Measurements from ENCODE around the gene EFNB2. TPM values are rescaled to one million over a fixed set of nuclear protein-coding genes. Genes with fewer than 3 reads are reported as not detected.

The EFNB2 gene
- total RNA-seq, 8 experiments from 2014 or later = 0.77 to 43.6 (median 21.9) TPM

- in situ Hi-C loops (cut with MboI; ENCODE audit: low pct_unique_long_range_greater_than_20kb in 2 of 9, low sequenced_read_pairs in 9 of 9, unreplicated experiment in 9 of 9) = no loop called here
- WGBS, 10 experiments = 25 to 100% (median 83%) methylated on average over 1 to 3 of the region's 3 CpGs; no CpG with 5 or more reads in 2 of the 10 experiments
- no peak overlapping the region for H3K4me3 ChIP-seq
- no peak overlapping the region for H3K27ac ChIP-seq
- peaks cover 0 to 12% of the 10 kb centered on the region in 2 donors for H3K4me1 ChIP-seq (replicated peaks in 1 of 2)
- no peak for ATAC-seq (replicated peaks in 6 of 8)
Measured at GRCh38 chr13:106462710-106463109, 72.8 kb downstream of the EFNB2 start.

GRCh38 chr13:106455777-106456176 lies 79.7 kb downstream of the EFNB2 start:
- in situ Hi-C loops (cut with MboI; ENCODE audit: low pct_unique_long_range_greater_than_20kb in 2 of 9, low sequenced_read_pairs in 9 of 9, unreplicated experiment in 9 of 9) = no loop called here
- Histone ChIP-seq H3K4me1 (replicated peaks in 1 of 2) (no peaks in the 10 kb centered on the region), H3K4me3 (no peak overlapping the region), H3K27ac (no peak overlapping the region)
- ATAC-seq (replicated peaks in 6 of 8) = peak in 1 of 8 experiments; percentile 21
- 0 to 100% (median 54%) methylated on average over 1 to 3 of the region's 3 CpGs for WGBS, 10 experiments

- in situ Hi-C loops (cut with MboI; ENCODE audit: low pct_unique_long_range_greater_than_20kb in 2 of 9, low sequenced_read_pairs in 9 of 9, unreplicated experiment in 9 of 9) = no loop called here
- 71 to 100% (median 80%) methylated on average over 1 to 4 of the region's 9 CpGs; no CpG with 5 or more reads in 2 of the 10 experiments for WGBS, 10 experiments
- Histone ChIP-seq H3K4me1 (replicated peaks in 1 of 2) (no peaks in the 10 kb centered on the region), H3K27ac (no peak overlapping the region), H3K4me3 (no peak overlapping the region)
- no peak for ATAC-seq (replicated peaks in 6 of 8)
Measured at GRCh38 chr13:106455190-106455589, 80.3 kb downstream of the EFNB2 start.

GRCh38 chr13:106453101-106453500 lies 82.4 kb downstream of the EFNB2 start:
- no peak for ATAC-seq (replicated peaks in 6 of 8)
- 40 to 100% (median 67%) methylated on average over 1 to 7 of the region's 7 CpGs; no CpG with 5 or more reads in 1 of the 10 experiments for WGBS, 10 experiments
- in situ Hi-C loops (cut with MboI; ENCODE audit: low pct_unique_long_range_greater_than_20kb in 2 of 9, low sequenced_read_pairs in 9 of 9, unreplicated experiment in 9 of 9) = no loop called here
- H3K4me1 ChIP-seq (replicated peaks in 1 of 2) = no peaks in the 10 kb centered on the region
- no peak overlapping the region for H3K4me3 ChIP-seq
- no peak overlapping the region for H3K27ac ChIP-seq

- ATAC-seq (replicated peaks in 6 of 8) = no peak
- Histone ChIP-seq H3K27ac (no peak overlapping the region), H3K4me3 (no peak overlapping the region), H3K4me1 (replicated peaks in 1 of 2) (peaks cover 2 to 4% of the 10 kb centered on the region in 2 donors)
- 49 to 100% (median 79%) methylated on average over 1 to 6 of the region's 6 CpGs for WGBS, 10 experiments
- in situ Hi-C loops (cut with MboI; ENCODE audit: low pct_unique_long_range_greater_than_20kb in 2 of 9, low sequenced_read_pairs in 9 of 9, unreplicated experiment in 9 of 9) = no loop called here
Measured at GRCh38 chr13:106450991-106451390, 84.5 kb downstream of the EFNB2 start.

- in situ Hi-C loops (cut with MboI; ENCODE audit: low pct_unique_long_range_greater_than_20kb in 2 of 9, low sequenced_read_pairs in 9 of 9, unreplicated experiment in 9 of 9) = no loop called here
- no peak for ATAC-seq (replicated peaks in 6 of 8)
- Histone ChIP-seq H3K4me1 (replicated peaks in 1 of 2) (peaks cover 12 to 14% of the 10 kb centered on the region in 2 donors), H3K4me3 (no peak overlapping the region), H3K27ac (no peak overlapping the region)
- 19 to 100% (median 95%) methylated on average over 1 to 4 of the region's 4 CpGs for WGBS, 10 experiments
Measured at GRCh38 chr13:106449096-106449495, 86.4 kb downstream of the EFNB2 start.

- peaks cover 26% of the 10 kb centered on the region in 2 donors for H3K4me1 ChIP-seq (replicated peaks in 1 of 2)
- no peak overlapping the region for H3K27ac ChIP-seq
- WGBS, 10 experiments = 35 to 79% (median 50%) methylated on average over 1 to 4 of the region's 4 CpGs; no CpG with 5 or more reads in 2 of the 10 experiments
- in situ Hi-C loops (cut with MboI; ENCODE audit: low pct_unique_long_range_greater_than_20kb in 2 of 9, low sequenced_read_pairs in 9 of 9, unreplicated experiment in 9 of 9) = no loop called here
- peak in 5 of 8 experiments; percentile 43 to 75 (median 58) for ATAC-seq (replicated peaks in 6 of 8)
- no peak overlapping the region for H3K4me3 ChIP-seq
Measured at GRCh38 chr13:106445996-106446395, 89.5 kb downstream of the EFNB2 start.

- ATAC-seq (replicated peaks in 6 of 8) = peak in 5 of 8 experiments; percentile 80 to 91 (median 84)
- in situ Hi-C loops (cut with MboI; ENCODE audit: low pct_unique_long_range_greater_than_20kb in 2 of 9, low sequenced_read_pairs in 9 of 9, unreplicated experiment in 9 of 9) = no loop called here
- 10 to 64% (median 25%) methylated on average over 2 to 11 of the region's 11 CpGs for WGBS, 10 experiments
- Histone ChIP-seq H3K4me3 (no peak overlapping the region), H3K4me1 (replicated peaks in 1 of 2) (peaks cover 28 to 30% of the 10 kb centered on the region in 2 donors), H3K27ac (no peak overlapping the region)
Measured at GRCh38 chr13:106443607-106444322, 91.7 kb downstream of the EFNB2 start.

- H3K27ac ChIP-seq = no peak overlapping the region
- peak in 2 of 8 experiments; percentile 31 to 60 for ATAC-seq (replicated peaks in 6 of 8)
- in situ Hi-C loops (cut with MboI; ENCODE audit: low pct_unique_long_range_greater_than_20kb in 2 of 9, low sequenced_read_pairs in 9 of 9, unreplicated experiment in 9 of 9) = no loop called here
- WGBS, 10 experiments = 0 to 28% (median 8%) methylated on average over 1 to 2 of the region's 2 CpGs
- H3K4me3 ChIP-seq = no peak overlapping the region
- peaks cover 25 to 26% of the 10 kb centered on the region in 2 donors for H3K4me1 ChIP-seq (replicated peaks in 1 of 2)
Measured at GRCh38 chr13:106440866-106441265, 94.6 kb downstream of the EFNB2 start.

Other genes starting within 250 kb of the EFNB2 start
- 100 to 1,000 TPM in 7 of 8 experiments, 10 to 100 TPM in 1; 83.9 to 145 (median 117) TPM for gene ARGLU1, start 32.5 kb upstream of the EFNB2 start, total RNA-seq